ENCODE data around the gene PGC. TPM values are rescaled to one million over a fixed set of nuclear protein-coding genes. Genes with fewer than 3 reads are reported as not detected.

PGC gene
- total and polyA plus RNA-seq, 9 of the 15 experiments (the other 6 are each of a cell fraction or from before 2014, with no cell fraction given): 0.17 to 0.40 TPM; not detected in 7

DNA sequence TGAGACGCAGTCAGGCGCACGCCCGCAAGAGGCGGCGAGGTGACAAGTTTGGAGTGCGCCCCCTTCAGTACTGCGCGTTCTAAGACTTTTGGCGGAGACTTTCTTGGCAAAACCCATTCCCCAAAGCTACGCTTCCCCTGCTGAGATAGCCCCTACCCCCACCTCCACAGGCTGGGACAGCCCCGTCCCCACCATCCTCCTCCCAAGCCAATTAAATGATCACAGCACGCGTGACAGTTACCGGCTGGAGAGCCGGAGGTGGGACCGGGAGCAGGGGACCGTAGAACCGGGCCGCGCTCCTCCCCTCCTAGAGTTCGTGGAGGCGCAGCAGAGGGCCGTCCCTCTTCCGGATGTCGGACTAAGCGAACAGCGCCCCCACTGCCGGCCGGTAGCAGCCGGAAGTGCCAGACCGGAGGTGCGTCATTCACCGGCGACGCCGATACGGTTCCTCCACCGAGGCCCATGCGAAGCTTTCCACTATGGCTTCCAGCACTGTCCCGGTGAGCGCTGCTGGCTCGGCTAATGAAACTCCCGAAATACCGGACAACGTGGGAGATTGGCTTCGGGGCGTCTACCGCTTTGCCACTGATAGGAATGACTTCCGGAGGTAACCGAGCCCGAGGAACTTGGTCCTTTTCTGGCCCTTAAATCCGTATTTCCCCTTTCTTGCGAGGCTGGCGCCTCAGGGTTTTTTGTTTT is 40.2 kb upstream of the PGC start, which contains the start of gene TOMM6 (continued):
- TF ChIP-seq NFIC (IDR thresholded peaks at IDR 0.05) (no peak; the same call in none of the 2 replicates), RBM22 (IDR thresholded peaks at IDR 0.05; ENCODE audit: low read depth, low read length, poor library complexity, severe bottlenecking) (peak; percentile 85), KLF16 (IDR thresholded peaks at IDR 0.05) (no peak), TSC22D4 (tag; IDR thresholded peaks at IDR 0.05) (no peak), ELF4 (CRISPR knock-in tag; IDR thresholded peaks at IDR 0.05) (peak; percentile 45), ZBTB7A (IDR thresholded peaks at IDR 0.05; ENCODE audit: borderline replicate concordance, control insufficient read depth, low read depth, low read length) (peak; percentile 67; the same call in 1 of the 2 replicates), GTF2E2 (tag; IDR thresholded peaks at IDR 0.05) (peak; percentile 90), BCOR (IDR thresholded peaks at IDR 0.05) (peak; percentile 68), ZNF212 (CRISPR knock-in tag; IDR thresholded peaks at IDR 0.05) (no peak), BDP1 (IDR thresholded peaks at IDR 0.05; ENCODE audit: insufficient read depth, insufficient read length) (no peak), GABPB2 (CRISPR knock-in tag; conservative IDR thresholded peaks at IDR 0.05) (0 out of 2 replicates have a peak, but pooled peaks have one; percentile 5), CBX1 (IDR thresholded peaks at IDR 0.05; ENCODE audit: low read depth) (no peak; the same call in 1 of the 2 replicates), PRMT5 (CRISPR knock-in tag; IDR thresholded peaks at IDR 0.05) (no peak), NFE2 (IDR thresholded peaks at IDR 0.05; ENCODE audit: low read depth) (no peak), RBBP5 (IDR thresholded peaks at IDR 0.05; ENCODE audit: borderline replicate concordance, insufficient read depth, low read length, poor library complexity, severe bottlenecking) (peak; percentile 98), ILK (tag; IDR thresholded peaks at IDR 0.05; ENCODE audit: borderline replicate concordance, low read depth) (no peak), TAF7 (tag; IDR thresholded peaks at IDR 0.05) (peak; percentile 93), PTBP1 (IDR thresholded peaks at IDR 0.05; ENCODE audit: low read depth, low read length) (0 out of 2 replicates have a peak, but pooled peaks have one; percentile 54), U2AF1 (optimal IDR thresholded peaks at IDR 0.05; ENCODE audit: low read depth, low read length) (no peak), ETV6 (IDR thresholded peaks at IDR 0.05; ENCODE audit: borderline replicate concordance in 1 of 2, low read depth in 2 of 2, low read length in 1 of 2) (no peak), ETV6 (CRISPR knock-in tag; IDR thresholded peaks at IDR 0.05; ENCODE audit: borderline replicate concordance) (no peak), HMG20A (CRISPR knock-in tag; conservative IDR thresholded peaks at IDR 0.05) (no peak), OTX1 (CRISPR knock-in tag; IDR thresholded peaks at IDR 0.05) (no peak)
- TF ChIP-seq, protein P1, sequence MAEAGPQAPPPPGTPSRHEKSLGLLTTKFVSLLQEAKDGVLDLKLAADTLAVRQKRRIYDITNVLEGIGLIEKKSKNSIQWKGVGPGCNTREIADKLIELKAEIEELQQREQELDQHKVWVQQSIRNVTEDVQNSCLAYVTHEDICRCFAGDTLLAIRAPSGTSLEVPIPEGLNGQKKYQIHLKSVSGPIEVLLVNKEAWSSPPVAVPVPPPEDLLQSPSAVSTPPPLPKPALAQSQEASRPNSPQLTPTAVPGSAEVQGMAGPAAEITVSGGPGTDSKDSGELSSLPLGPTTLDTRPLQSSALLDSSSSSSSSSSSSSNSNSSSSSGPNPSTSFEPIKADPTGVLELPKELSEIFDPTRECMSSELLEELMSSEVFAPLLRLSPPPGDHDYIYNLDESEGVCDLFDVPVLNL (CRISPR knock-in tag; IDR thresholded peaks at IDR 0.05; ENCODE audit: low read depth): no peak
- TF ChIP-seq, protein P2, sequence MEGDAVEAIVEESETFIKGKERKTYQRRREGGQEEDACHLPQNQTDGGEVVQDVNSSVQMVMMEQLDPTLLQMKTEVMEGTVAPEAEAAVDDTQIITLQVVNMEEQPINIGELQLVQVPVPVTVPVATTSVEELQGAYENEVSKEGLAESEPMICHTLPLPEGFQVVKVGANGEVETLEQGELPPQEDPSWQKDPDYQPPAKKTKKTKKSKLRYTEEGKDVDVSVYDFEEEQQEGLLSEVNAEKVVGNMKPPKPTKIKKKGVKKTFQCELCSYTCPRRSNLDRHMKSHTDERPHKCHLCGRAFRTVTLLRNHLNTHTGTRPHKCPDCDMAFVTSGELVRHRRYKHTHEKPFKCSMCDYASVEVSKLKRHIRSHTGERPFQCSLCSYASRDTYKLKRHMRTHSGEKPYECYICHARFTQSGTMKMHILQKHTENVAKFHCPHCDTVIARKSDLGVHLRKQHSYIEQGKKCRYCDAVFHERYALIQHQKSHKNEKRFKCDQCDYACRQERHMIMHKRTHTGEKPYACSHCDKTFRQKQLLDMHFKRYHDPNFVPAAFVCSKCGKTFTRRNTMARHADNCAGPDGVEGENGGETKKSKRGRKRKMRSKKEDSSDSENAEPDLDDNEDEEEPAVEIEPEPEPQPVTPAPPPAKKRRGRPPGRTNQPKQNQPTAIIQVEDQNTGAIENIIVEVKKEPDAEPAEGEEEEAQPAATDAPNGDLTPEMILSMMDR (IDR thresholded peaks at IDR 0.05 in 2 of 3, conservative IDR thresholded peaks at IDR 0.05 in 1 of 3; ENCODE audit: insufficient read depth in 2 of 3, low read depth in 1 of 3, low read length in 3 of 3): peak; percentile 96 to 97 (median 97)
- TF ChIP-seq, protein P3, sequence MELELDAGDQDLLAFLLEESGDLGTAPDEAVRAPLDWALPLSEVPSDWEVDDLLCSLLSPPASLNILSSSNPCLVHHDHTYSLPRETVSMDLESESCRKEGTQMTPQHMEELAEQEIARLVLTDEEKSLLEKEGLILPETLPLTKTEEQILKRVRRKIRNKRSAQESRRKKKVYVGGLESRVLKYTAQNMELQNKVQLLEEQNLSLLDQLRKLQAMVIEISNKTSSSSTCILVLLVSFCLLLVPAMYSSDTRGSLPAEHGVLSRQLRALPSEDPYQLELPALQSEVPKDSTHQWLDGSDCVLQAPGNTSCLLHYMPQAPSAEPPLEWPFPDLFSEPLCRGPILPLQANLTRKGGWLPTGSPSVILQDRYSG (tag; conservative IDR thresholded peaks at IDR 0.05; ENCODE audit: low read depth): 0 out of 2 replicates have a peak, but pooled peaks have one; percentile 46
